HepG2 (cell line): Measurements from ENCODE around the gene SCARB2. TPM values are rescaled to one million over a fixed set of nuclear protein-coding genes. Genes with fewer than 3 reads are reported as not detected.

Experiments used
- FUBP1 ChIP-seq: sonication (generic); formaldehyde crosslinking; IDR thresholded peaks from 2 replicates; pipeline ENCODE4 v1.5.1; 2020; ENCODE audit warnings: missing genetic modification reagents, mild to moderate bottlenecking, borderline replicate concordance
- HBP1 ChIP-seq: IDR thresholded peaks from 2 replicates; pipeline ENCODE4 v1.6.1; 2016; ENCODE audit warnings: low read depth, control low read depth
- HMG20B ChIP-seq: conservative IDR thresholded peaks from 2 replicates; pipeline ENCODE4 v1.6.1; 2016; ENCODE audit warnings: missing genetic modification reagents, missing compliant biosample characterization
- MZF1 ChIP-seq: sonication (generic); formaldehyde crosslinking; IDR thresholded peaks from 2 replicates; pipeline ENCODE4 v1.8.1; 2023; ENCODE audit warnings: mild to moderate bottlenecking, missing genetic modification reagents, borderline replicate concordance
- PHF20 ChIP-seq: sonication (generic); formaldehyde crosslinking; IDR thresholded peaks from 2 replicates; pipeline ENCODE4 v1.5.0; 2020; ENCODE audit warnings: mild to moderate bottlenecking, missing genetic modification reagents
- SMYD3 ChIP-seq: sonication (generic); formaldehyde crosslinking; IDR thresholded peaks from 2 replicates; pipeline ENCODE4 v1.8.1; 2023; ENCODE audit warnings: mild to moderate bottlenecking, missing genetic modification reagents
- ZBTB2 ChIP-seq: sonication (generic); formaldehyde crosslinking; IDR thresholded peaks from 2 replicates; pipeline ENCODE4 v1.8.0; 2022; ENCODE audit warnings: low read depth, missing genetic modification reagents
- ZNF281 ChIP-seq: sonication (generic); formaldehyde crosslinking; IDR thresholded peaks from 2 replicates; pipeline ENCODE4 v1.4.0; 2020; ENCODE audit warnings: missing genetic modification reagents, borderline replicate concordance
- ZNF318 ChIP-seq: sonication (generic); formaldehyde crosslinking; IDR thresholded peaks from 2 replicates; pipeline ENCODE4 v1.4.0; 2020; ENCODE audit warnings: mild to moderate bottlenecking, missing genetic modification reagents
- ZNF446 ChIP-seq: sonication (generic); formaldehyde crosslinking; IDR thresholded peaks from 2 replicates; pipeline ENCODE4 v1.5.0; 2020; ENCODE audit warnings: mild to moderate bottlenecking, missing genetic modification reagents
- ZNF766 ChIP-seq: sonication (generic); formaldehyde crosslinking; IDR thresholded peaks from 2 replicates; pipeline ENCODE4 v1.5.0; 2020; ENCODE audit warnings: missing genetic modification reagents, borderline replicate concordance
- ZSCAN9 ChIP-seq: IDR thresholded peaks from 2 replicates; pipeline ENCODE4 v1.6.1; 2016; ENCODE audit warnings: borderline replicate concordance
- polyA plus RNA-seq, 8 experiments: library from polyadenylated mRNA; depleted of rRNA in 3 of 8; stranded (reverse) in 7 of 8; unstranded in 1 of 8; fragments of >200 nt; fragmentation: Illumina TruSeq in 4 of 8; extraction: Trizol in 4 of 8; gene quantifications; 2 replicates each; pipeline versions ENCODE4 v1.2.1 to v1.2.3, GENCODE V29; 2011 to 2016; ENCODE audit warnings: low read depth in 4 of 8, missing spikeins in 1 of 8, mixed read lengths in 1 of 8; ENCODE audit not compliant: insufficient read depth in 1 of 8
- total RNA-seq, 5 experiments: library from RNA; depleted of rRNA; stranded (reverse); fragments of >200 nt; fragmentation: Illumina TruSeq; extraction: Trizol; gene quantifications; 2 replicates each; pipeline ENCODE4 v1.2.3, GENCODE V29; 2016; ENCODE audit warnings: low read depth in 1 of 5

The SCARB2 gene
- total and polyA plus RNA-seq, 2 of the 13 experiments (the other 11 are each of a cell fraction or from before 2014, with no cell fraction given) = 40.6 to 43.4 TPM

- TF ChIP-seq ZNF318 (CRISPR knock-in tag) (peak; percentile 68; the same call in 1 of the 2 replicates), FUBP1 (no peak), ZNF766 (peak; percentile 70; the same call in 1 of the 2 replicates), MZF1 (no peak), HBP1 (peak; percentile 94), ZNF281 (peak; percentile 61; the same call in 1 of the 2 replicates), HMG20B (CRISPR knock-in tag) (peak; percentile 78), SMYD3 (CRISPR knock-in tag) (peak; percentile 95), ZBTB2 (CRISPR knock-in tag) (no peak), ZSCAN9 (peak; percentile 84), PHF20 (CRISPR knock-in tag) (peak; percentile 96), ZNF446 (CRISPR knock-in tag) (no peak)
Observed at GRCh38 chr4:76148142-76148865, 65.3 kb downstream of the SCARB2 start, which contains the start of gene NUP54 (continued).
